ENCODE results near the gene RAD51AP2. TPM values are rescaled to one million over a fixed set of nuclear protein-coding genes. Genes with fewer than 3 reads are reported as not detected.
A peak's percentile ranks its signal among the peaks of the same experiment; 100 is the strongest.

RAD51AP2 gene
- total and polyA plus RNA-seq, 2 of the 13 experiments (the other 11 are each of a cell fraction or from before 2014, with no cell fraction given) = 0.11 to 0.12 TPM

DNA sequence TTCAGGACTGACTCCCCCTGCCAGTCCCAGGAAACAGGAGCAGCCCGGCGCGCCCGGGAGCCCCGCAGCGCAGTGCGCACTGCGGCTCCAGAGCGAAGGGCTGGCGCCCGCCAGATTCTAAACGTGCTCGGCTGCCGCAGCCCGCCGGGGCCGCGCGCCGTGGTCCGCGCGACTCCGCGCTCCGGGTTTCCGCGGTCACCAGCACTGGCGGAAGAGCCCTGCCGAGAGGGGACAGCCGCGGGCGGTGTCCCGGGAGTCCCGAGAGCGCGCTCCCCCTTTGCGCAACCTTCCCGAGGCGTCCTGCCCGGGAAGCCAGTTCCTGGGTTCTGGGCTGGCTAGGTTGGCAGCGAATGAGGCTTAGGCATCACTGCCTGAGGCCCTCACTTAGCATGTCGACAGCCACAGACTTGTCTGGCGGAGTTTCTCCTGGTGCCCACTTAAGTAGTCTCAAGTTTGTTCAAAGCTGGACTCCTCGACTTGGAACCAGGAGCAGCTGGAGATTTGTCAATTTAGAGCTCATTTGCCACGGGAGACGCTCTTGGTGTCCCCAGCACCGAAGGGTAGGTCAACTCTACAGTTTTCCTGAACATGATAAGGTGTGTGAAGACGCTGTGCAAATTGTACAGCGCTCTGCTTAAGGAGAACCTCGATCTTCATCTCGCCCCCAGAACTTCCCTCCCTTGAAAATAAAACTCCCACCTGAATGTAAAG is 20.8 kb upstream of the RAD51AP2 start (continued):
- TF ChIP-seq NAIF1 (CRISPR knock-in tag; IDR thresholded peaks at IDR 0.05; ENCODE audit: borderline replicate concordance) (peak; percentile 59; the same call in 1 of the 2 replicates), KMT2B (CRISPR knock-in tag; IDR thresholded peaks at IDR 0.05) (peak; percentile 90), ZNF775 (CRISPR knock-in tag; IDR thresholded peaks at IDR 0.05; ENCODE audit: borderline replicate concordance) (no peak), ZFX (CRISPR knock-in tag; IDR thresholded peaks at IDR 0.05; ENCODE audit: low read depth) (peak; percentile 71), ZNF557 (CRISPR knock-in tag; IDR thresholded peaks at IDR 0.05) (peak; percentile 95), ZNF550 (CRISPR knock-in tag; IDR thresholded peaks at IDR 0.05; ENCODE audit: borderline replicate concordance) (peak; percentile 50; the same call in 1 of the 2 replicates), NCOR1 (IDR thresholded peaks at IDR 0.05; ENCODE audit: borderline replicate concordance, low read length) (0 out of 2 replicates have a peak, but pooled peaks have one; percentile 17), JUNB (CRISPR knock-in tag; IDR thresholded peaks at IDR 0.05; ENCODE audit: borderline replicate concordance) (no peak), SMYD3 (CRISPR knock-in tag; IDR thresholded peaks at IDR 0.05) (no peak)
- TF ChIP-seq, protein P1, sequence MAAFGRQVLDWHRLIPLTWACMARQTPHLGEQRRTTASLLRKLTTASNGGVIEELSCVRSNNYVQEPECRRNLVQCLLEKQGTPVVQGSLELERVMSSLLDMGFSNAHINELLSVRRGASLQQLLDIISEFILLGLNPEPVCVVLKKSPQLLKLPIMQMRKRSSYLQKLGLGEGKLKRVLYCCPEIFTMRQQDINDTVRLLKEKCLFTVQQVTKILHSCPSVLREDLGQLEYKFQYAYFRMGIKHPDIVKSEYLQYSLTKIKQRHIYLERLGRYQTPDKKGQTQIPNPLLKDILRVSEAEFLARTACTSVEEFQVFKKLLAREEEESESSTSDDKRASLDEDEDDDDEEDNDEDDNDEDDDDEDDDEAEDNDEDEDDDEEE (CRISPR knock-in tag; IDR thresholded peaks at IDR 0.05) = peak; percentile 58; the same call in 1 of the 2 replicates
- TF ChIP-seq, protein P2, sequence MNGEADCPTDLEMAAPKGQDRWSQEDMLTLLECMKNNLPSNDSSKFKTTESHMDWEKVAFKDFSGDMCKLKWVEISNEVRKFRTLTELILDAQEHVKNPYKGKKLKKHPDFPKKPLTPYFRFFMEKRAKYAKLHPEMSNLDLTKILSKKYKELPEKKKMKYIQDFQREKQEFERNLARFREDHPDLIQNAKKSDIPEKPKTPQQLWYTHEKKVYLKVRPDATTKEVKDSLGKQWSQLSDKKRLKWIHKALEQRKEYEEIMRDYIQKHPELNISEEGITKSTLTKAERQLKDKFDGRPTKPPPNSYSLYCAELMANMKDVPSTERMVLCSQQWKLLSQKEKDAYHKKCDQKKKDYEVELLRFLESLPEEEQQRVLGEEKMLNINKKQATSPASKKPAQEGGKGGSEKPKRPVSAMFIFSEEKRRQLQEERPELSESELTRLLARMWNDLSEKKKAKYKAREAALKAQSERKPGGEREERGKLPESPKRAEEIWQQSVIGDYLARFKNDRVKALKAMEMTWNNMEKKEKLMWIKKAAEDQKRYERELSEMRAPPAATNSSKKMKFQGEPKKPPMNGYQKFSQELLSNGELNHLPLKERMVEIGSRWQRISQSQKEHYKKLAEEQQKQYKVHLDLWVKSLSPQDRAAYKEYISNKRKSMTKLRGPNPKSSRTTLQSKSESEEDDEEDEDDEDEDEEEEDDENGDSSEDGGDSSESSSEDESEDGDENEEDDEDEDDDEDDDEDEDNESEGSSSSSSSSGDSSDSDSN (CRISPR knock-in tag; IDR thresholded peaks at IDR 0.05) = peak; percentile 98
- TF ChIP-seq, protein P3, sequence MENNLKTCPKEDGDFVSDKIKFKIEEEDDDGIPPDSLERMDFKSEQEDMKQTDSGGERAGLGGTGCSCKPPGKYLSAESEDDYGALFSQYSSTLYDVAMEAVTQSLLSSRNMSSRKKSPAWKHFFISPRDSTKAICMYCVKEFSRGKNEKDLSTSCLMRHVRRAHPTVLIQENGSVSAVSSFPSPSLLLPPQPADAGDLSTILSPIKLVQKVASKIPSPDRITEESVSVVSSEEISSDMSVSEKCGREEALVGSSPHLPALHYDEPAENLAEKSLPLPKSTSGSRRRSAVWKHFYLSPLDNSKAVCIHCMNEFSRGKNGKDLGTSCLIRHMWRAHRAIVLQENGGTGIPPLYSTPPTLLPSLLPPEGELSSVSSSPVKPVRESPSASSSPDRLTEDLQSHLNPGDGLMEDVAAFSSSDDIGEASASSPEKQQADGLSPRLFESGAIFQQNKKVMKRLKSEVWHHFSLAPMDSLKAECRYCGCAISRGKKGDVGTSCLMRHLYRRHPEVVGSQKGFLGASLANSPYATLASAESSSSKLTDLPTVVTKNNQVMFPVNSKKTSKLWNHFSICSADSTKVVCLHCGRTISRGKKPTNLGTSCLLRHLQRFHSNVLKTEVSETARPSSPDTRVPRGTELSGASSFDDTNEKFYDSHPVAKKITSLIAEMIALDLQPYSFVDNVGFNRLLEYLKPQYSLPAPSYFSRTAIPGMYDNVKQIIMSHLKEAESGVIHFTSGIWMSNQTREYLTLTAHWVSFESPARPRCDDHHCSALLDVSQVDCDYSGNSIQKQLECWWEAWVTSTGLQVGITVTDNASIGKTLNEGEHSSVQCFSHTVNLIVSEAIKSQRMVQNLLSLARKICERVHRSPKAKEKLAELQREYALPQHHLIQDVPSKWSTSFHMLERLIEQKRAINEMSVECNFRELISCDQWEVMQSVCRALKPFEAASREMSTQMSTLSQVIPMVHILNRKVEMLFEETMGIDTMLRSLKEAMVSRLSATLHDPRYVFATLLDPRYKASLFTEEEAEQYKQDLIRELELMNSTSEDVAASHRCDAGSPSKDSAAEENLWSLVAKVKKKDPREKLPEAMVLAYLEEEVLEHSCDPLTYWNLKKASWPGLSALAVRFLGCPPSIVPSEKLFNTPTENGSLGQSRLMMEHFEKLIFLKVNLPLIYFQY (CRISPR knock-in tag; IDR thresholded peaks at IDR 0.05; ENCODE audit: borderline replicate concordance) = peak; percentile 53; the same call in 1 of the 2 replicates
- TF ChIP-seq, protein P4, sequence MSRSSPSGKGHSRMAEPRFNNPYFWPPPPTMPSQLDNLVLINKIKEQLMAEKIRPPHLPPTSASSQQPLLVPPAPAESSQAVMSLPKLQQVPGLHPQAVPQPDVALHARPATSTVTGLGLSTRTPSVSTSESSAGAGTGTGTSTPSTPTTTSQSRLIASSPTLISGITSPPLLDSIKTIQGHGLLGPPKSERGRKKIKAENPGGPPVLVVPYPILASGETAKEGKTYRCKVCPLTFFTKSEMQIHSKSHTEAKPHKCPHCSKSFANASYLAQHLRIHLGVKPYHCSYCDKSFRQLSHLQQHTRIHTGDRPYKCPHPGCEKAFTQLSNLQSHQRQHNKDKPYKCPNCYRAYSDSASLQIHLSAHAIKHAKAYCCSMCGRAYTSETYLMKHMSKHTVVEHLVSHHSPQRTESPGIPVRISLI (CRISPR knock-in tag; IDR thresholded peaks at IDR 0.05; ENCODE audit: borderline replicate concordance) = peak; percentile 3; the same call in 1 of the 2 replicates
- TF ChIP-seq, protein P5, sequence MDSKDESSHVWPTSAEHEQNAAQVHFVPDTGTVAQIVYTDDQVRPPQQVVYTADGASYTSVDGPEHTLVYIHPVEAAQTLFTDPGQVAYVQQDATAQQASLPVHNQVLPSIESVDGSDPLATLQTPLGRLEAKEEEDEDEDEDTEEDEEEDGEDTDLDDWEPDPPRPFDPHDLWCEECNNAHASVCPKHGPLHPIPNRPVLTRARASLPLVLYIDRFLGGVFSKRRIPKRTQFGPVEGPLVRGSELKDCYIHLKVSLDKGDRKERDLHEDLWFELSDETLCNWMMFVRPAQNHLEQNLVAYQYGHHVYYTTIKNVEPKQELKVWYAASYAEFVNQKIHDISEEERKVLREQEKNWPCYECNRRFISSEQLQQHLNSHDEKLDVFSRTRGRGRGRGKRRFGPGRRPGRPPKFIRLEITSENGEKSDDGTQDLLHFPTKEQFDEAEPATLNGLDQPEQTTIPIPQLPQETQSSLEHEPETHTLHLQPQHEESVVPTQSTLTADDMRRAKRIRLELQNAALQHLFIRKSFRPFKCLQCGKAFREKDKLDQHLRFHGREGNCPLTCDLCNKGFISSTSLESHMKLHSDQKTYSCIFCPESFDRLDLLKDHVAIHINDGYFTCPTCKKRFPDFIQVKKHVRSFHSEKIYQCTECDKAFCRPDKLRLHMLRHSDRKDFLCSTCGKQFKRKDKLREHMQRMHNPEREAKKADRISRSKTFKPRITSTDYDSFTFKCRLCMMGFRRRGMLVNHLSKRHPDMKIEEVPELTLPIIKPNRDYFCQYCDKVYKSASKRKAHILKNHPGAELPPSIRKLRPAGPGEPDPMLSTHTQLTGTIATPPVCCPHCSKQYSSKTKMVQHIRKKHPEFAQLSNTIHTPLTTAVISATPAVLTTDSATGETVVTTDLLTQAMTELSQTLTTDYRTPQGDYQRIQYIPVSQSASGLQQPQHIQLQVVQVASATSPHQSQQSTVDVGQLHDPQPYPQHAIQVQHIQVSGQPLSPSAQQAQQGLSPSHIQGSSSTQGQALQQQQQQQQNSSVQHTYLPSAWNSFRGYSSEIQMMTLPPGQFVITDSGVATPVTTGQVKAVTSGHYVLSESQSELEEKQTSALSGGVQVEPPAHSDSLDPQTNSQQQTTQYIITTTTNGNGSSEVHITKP (CRISPR knock-in tag; IDR thresholded peaks at IDR 0.05; ENCODE audit: low read depth) = peak; percentile 53

Data from HepG2 (cell line).